Muscle of arm (tissue), 12 donors: Measurements from ENCODE around the gene PXN. TPM values are rescaled to one million over a fixed set of nuclear protein-coding genes. Genes with fewer than 3 reads are reported as not detected.

Source experiments
- DNase-seq: peaks from one replicate; pipeline ENCODE4 v3.0.0-alpha.2; 2013
- polyA plus RNA-seq, 12 donors: library from polyadenylated mRNA; unstranded; fragments of 120-200 nt; gene quantifications; one replicate each; pipeline ENCODE4 v1.2.1, GENCODE V29; 2013; ENCODE audit not compliant: insufficient read length in 12 of 12

Gene PXN
- polyA plus RNA-seq, 12 donors = 99.4 to 450 (median 171) TPM

- peak; percentile 88 for DNase-seq
Measured at GRCh38 chr12:120228291-120229070, 37.0 kb downstream of the PXN start.

- DNase-seq = no peak
Measured at GRCh38 chr12:120228041-120228290, 37.6 kb downstream of the PXN start.

- DNase-seq = no peak
Measured at GRCh38 chr12:120227233-120228040, 38.1 kb downstream of the PXN start.

GRCh38 chr12:120225852-120226640 lies 39.5 kb downstream of the PXN start:
- no peak for DNase-seq

- no peak for DNase-seq
Measured at GRCh38 chr12:120225200-120225558, 40.4 kb downstream of the PXN start.

DNA sequence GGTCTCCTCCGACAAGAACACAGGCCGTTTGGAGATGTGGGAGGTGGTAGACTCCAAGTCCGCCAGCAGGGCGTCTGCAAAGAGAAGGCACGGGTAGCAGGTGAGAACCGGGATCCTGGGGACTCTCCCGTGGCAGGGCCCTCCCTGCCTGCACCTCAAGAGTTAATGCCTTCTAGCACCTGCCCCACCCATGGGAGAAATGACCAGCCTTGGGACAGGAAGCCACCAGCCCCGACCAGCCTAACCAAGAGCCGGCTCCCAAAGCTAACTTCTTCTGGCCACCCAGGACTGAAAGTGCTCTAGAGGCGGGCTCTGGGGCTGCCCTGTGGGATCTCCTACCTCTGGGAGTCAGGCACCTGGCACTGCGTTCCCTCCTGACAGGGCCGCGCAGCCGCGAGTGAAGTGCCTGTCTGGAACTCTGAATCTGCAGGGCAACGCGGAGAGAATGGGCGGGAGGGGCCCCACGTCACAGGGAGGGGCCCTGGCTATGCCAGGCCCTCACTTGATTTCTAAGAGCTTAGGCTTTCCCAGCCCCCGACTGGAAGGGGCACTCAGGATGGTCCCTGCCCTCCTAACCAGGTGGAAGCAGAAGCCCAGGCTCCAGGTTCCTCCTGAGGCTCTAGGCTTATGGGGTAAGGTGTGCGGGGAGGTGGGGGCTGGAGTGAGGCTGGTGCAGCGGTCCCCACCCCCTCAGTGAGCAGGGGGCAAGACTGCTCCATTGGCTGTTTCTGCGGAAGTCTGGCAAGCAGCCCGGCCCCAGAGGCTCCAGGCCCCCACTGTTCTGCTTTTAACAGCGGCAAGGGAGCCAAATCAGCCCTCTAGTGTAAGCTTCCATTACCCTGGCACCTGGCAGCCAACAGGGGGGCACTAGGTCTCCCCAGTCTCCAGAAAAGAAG lies 41.0 kb downstream of the PXN start:
- DNase-seq = no peak

- no peak for DNase-seq
Measured at GRCh38 chr12:120223458-120224303, 41.8 kb downstream of the PXN start.

GRCh38 chr12:120222288-120222832 lies 43.2 kb downstream of the PXN start:
- DNase-seq = no peak

DNA sequence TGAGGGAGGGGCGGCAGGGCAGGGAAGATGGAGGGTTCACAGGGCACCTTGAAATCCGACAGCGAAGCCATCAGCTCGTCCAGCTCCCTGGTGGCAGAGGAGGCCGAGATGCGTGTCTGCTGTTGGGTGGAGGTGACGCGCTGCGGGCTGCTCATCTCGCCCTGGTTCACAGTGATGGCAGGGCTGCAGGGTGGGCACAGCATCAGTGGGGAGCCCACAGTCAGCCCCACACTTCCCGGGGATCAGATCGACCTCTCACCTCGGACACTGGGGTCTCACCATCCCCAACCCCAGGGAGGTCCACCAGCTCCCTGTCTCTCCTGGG lies 44.0 kb downstream of the PXN start:
- no peak for DNase-seq

DNA sequence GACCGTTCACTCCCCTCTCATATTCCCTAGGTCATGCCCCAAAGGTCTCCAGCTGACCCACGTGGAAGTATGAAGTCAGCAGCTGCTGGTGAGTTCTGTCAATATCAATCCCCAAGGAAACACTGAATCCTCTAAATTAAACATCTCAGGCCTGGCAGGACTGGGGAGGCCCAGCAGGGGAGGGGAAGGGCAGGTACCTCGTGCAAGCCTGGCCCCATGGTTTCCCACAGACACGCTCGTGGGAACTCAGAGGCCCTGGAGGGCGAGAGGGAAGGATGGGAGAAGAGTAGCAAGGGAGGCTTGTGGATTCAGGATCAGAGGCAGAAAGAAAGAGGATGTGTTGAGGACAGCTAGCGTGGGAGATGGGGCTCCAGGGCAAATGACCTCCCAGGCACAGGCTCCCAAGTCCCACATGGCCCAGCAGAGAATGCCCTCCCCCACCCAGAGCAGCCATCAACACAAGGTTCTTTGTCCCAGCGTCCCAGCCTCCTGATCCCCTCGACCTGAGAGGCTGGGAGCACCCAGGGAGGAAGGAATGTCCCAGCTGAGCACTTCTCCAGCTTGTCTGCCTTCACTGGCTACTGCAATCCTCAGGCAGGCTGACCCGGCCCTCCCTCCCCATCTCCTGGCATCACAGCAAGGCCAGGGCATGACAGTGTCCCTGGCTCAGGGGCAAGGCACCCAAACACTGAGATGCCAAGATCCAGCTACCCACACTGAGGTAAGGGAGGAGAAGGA lies 44.5 kb downstream of the PXN start:
- DNase-seq = no peak

GRCh38 chr12:120218680-120219606 lies 46.6 kb downstream of the PXN start:
- no peak for DNase-seq

DNA sequence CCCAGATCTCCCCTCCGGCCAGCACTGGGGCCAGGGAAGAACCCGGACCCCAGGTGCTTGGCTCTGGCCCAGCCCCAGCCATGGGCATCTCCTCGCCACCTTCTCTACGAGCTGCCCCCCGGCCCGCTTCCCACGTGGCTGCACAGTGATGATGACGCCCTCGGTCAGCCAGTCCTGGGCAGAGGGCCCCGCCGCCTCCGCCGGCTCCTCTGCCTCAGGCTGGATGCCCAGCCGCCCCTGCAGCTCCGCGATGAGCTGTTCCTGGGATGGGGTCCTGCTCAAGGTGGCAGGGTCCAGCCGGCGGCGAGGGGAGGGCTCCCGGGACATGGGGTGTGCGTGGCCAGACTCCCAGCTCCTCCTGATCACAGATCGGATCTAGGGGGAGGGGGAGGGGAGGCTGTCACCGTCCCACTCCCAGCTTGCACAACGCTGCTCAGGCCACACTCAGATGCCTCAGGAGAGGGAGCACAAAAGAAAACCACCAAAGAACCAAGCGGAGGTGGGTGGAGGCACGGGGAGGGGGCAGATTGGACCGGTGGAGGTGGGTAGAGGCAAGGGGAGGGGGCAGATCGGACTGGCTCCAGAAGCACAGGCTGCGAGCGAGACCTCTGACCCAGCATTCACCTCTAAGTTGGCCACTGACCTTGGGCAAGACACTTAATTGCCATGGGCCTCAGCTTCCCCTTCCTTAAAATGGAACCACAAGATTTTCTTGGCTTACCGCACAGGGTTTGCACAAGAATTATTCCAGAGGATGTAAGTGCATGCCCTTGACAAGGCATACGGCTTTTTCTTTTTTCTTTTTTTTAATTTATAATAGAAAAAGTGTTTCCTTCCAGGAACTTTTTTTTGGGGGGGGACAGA lies 48.6 kb downstream of the PXN start:
- DNase-seq = no peak

DNA sequence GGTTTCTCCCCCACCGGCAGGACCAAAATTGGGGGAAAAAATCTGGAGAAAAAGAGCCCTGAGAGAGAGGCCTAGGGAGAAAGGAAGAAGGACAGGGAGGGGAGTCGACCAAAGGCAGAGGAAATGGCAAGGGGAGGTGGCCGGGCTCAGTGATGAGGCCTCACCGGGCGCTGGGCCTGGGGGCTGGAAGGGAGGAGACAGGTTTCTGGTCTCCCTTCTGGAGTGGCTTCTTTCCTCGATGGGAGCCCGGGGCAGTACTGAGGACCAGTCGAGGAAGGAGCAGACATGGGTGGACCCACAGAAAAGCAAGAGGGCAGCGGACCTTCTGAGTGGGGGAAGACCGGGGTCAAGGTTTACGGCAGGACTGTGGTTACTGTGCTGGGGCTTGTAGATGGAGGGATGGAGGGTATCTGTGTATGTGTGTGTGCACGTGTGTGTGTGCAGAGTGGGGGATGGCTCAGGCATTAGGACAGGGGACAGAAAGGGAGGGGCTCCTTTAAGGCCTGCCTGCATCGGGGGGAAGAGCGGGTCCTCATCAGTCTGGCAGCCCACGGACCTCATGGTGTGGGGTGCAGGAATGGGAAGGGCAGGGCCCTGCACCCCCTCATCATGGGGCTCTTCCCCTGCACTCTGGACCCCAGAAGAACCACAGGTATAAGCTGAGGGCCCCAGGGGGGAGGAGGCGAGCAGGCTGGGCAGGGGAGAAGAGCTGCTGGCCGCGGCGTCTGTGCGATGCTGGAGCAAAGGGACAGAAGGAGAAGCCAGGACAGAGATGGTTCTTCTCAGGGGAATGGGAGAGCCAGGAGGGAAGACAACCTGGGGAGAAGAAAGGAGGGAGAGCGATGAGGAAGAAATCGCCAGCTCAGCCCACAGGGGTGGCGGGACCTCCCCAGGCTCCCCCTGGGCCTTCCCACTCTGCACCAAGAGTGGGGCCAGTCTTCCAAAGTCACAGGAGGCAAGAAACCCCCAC lies 49.5 kb downstream of the PXN start:
- no peak for DNase-seq

DNA sequence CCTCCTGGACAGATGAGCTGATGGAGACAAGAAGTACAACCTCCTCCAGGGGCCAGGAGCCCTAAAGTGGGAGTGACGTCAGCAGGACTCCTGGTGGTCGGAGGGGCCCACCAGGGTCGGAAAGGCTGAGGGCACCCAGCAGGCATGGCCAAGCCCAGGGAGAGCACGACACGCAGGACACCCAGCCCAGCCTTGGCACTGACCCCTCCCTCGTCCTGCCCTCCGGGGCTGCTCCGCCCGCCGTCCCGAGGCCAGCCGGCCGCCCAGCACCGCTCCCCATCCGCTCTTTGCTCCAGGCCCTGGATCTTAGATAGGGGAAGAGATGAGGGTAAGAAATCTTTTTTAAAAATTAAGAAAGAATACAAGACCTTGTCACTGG lies 50.2 kb downstream of the PXN start:
- DNase-seq = no peak

- no peak for DNase-seq
Measured at GRCh38 chr12:120214626-120215356, 50.7 kb downstream of the PXN start.

DNA sequence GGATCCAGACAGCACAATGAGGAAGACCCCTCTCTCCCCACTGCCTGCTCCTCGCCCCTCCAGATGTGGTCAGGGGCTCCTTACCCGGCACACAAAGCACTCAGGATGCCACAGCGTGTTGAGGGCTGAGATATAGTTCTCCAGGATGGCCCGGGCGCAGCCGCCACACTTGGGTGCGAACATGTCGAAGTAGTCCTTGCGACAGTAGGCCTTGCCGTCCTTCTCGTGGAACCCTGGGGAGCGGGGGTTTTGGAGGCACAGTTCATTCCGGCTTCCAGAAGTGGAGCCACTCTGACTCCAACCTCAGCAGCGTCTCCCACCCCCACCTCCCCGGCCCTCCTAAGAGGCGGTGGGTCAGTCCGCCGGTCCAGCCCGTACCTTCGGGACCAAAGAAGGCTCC lies 51.8 kb downstream of the PXN start:
- DNase-seq = no peak
